HG03460 (cell line): Measurements from ENCODE around the gene TRPM8.

ENCODE experiments used
- ATAC-seq: cut with Tn5 transposase; IDR thresholded peaks from one replicate; pipeline ENCODE4 v1.9.1; 2021; ENCODE audit not compliant: unreplicated experiment

Gene TRPM8

GRCh38 chr2:233999182-233999581, 82.0 kb downstream of the TRPM8 start:
- no peak for ATAC-seq

- no peak for ATAC-seq
These were observed 84.4 kb downstream of the TRPM8 start for GRCh38 chr2:234001380-234002160.

DNA sequence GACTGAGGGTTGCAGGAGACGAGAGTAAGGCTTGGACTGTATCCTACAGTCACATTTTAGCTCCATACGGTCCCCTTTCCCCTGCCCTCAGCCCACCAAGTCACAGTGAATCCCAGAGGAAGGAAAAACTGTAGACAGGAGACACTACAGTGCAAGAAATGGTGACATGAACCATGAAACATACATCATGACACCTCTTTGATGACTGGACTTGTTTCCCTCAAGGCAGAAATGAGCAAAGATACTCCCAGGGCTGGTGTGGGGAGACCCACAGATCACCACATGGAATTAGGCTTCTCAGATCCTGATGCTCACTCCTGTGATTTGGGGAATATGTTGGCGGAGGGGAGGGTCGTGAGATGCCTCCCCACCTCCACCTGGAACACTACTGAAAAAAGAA, 85.1 kb downstream of the TRPM8 start:
- no peak for ATAC-seq

- no peak for ATAC-seq
These were observed 86.9 kb downstream of the TRPM8 start for GRCh38 chr2:234003972-234004617.

DNA sequence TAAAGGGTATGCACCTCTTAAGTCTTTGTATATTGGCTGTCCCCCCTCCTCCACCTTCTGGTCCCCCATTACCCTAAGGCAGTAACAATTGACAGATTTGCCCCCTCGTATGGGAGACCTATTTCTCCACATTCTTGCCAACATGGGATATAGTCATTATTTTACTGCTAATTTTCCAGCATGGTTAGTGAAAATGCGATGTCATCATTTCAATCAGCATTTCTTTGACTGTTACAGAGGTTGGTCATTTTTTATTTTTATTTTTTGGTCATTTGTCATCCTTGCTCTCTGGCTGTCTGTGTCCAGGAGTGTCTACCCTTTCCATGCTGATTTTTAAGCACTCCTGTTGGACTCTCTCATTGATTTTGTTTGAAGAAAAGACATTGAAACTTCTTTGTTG, 88.0 kb downstream of the TRPM8 start:
- ATAC-seq = no peak

DNA sequence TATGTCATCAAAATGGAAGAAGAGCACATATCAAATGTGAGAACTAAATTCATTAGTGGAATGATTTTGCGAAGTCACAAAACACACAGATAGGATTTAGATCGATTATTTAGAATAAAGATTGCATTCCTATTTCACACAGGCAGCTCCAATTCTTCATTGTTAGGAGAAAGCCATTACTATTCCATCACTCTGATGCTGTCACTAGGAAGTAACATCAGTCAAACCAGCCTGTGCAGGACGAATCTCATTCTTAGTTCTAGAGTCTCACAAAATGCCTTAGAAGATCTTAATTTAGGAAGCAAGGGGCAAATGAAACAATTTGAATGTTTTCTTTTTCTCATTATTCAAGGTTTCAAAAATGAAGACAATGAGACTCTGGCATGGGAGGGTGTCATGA, 89.3 kb downstream of the TRPM8 start:
- no peak for ATAC-seq

DNA sequence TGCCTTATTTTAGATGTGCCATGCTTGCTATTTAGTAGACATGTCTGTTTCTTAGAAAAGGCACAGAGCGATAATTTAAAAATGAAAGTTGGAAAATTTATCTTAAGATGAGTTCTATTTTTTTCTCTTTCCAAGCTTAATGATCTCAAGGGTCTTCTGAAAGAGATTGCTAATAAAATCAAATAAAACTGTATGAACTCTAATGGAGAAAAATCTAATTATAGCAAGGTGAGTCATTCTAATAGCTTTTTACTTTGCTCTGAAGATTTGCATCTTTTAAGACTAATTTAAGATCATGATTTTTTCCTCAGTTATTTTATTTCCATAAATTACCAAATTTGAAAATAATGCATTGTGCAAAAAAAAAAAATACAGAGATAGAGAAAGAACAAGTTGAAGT, 97.3 kb downstream of the TRPM8 start:
- no peak for ATAC-seq

- no peak for ATAC-seq
These were observed 98.7 kb downstream of the TRPM8 start for GRCh38 chr2:234015861-234016260.

DNA sequence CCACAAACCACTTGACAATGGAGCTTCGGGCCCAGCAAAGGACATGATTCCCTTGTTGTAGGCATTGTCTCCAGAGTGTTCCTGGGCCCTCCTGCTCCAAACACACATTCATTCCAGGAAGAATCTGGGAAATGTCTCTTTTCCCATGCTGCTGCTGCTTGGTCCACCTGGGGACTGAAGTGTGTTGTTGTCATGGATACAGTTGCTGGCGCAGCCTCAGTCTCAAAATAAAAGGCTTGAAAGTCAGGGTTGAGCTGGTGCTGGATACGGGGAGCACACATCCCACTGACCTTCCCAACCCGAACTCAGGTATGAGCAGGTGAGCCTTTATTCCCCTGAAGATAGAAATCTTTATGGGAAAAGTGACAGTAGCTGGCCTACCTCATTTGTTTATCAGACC, 102.7 kb downstream of the TRPM8 start:
- ATAC-seq = no peak

- no peak for ATAC-seq
These were observed 103.2 kb downstream of the TRPM8 start for GRCh38 chr2:234020332-234020731.

DNA sequence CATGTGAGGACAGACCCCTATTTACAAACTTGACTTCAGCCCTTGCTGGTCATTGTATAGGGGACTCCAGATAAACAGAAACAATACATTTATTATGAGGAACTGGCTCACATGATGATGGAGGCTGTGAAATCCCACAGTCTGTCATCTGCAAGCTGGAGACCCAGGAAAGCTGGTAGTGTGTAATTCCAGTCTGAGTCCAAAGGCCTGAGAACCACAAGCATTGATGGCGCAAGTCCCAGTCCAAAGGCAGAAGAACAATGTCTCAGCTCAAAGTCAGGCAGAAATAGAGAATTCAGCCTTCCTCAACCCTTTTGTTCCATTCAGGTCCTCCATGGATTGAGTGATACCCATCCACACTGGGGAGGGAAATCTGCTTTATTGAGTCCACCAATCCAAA, 105.3 kb downstream of the TRPM8 start:
- ATAC-seq = no peak

DNA sequence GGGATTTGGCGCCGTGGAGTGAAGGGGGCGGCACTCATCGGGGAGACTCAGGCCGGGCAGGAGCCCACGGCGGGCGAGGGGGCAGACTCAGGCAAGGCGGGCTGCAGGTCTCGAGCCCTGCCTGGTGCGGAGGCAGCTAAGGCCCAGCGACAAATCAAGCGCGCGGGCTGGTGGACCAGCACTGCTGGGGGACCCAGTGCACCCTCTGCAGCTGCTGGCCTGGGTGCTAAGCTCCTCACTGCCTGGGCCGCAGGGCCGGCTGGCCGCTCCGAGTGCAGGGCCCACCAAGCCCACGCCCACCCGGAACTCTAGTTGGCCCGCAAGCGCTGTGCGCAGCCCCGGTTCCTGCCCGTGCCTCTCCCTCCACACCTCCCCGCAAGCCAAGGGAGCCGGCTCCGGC, 107.1 kb downstream of the TRPM8 start:
- ATAC-seq = no peak

DNA sequence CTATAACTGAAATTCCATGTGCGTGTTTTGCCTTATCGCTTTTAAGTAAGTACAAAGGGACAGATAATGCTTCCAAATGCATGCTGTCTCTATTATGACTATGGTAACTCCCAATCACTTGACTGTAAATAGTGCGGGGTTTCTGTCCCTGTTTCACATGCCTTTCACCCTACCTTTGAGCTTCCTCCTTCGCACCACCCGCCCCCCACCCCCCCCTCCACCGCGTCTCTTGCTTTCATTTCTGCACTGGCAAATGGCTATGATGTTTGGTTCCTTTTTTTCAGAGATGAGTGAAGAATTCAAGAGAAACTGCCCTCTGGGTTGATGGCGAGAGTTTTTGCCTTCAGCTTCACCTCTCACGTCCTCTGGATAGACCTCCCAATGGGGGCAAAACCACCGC, 108.3 kb downstream of the TRPM8 start:
- ATAC-seq = no peak

- no peak for ATAC-seq
These were observed 108.8 kb downstream of the TRPM8 start for GRCh38 chr2:234025891-234026401.

DNA sequence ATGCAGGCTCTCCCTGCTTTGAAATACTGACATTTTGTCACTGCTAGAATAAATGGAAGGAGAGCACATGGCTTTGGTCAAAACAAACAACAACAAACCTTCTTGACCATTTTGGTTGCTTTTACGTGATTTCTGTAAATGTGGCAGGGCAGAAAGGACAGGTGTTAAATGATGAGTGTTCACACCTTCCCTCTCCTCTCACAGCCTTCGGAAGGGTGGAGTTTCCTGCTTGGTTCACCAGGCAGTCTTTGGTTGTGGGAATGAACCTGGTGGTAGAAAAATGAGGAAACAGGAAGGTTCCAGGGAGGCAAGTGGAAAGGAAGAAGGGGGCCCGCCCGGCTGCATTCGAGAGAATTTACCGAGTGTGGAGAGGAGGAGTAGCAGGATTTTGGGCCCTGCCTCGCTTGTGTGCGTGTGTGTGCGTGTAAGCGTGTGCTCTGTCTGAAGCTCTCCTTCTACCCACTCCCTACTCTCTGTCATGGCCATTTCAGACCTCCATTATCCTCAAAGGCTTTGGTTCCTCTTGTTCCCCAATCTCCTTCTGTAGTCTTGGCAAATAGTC, 109.6 kb downstream of the TRPM8 start:
- no peak for ATAC-seq

GRCh38 chr2:234027641-234028040, 110.5 kb downstream of the TRPM8 start:
- no peak for ATAC-seq

DNA sequence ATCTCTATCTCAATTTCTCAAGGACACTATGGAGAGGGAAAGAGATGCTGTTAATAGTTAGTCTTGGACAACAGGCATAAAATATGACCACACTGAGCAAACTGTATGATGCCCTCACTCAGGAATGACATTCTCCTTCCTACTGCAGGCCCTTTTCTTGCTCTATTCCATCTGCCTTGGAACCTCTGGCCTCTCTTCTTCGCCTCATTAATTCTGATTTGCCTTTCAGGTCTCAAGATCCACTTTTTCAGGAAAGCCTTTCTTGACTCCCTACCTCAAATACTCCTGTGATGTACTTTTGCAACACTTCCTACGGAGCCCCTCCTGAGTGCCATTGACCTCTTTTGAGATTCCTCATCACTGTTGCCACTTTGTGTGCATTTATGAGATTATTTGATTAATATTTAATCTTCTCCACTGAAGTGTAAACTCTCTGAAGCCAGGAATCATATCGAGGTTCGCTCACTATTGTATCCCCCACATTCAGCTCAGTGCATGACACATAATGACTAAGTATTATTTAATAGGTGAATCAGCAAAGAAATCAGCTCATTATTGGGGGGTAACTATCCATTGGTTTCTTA, 112.1 kb downstream of the TRPM8 start:
- no peak for ATAC-seq

DNA sequence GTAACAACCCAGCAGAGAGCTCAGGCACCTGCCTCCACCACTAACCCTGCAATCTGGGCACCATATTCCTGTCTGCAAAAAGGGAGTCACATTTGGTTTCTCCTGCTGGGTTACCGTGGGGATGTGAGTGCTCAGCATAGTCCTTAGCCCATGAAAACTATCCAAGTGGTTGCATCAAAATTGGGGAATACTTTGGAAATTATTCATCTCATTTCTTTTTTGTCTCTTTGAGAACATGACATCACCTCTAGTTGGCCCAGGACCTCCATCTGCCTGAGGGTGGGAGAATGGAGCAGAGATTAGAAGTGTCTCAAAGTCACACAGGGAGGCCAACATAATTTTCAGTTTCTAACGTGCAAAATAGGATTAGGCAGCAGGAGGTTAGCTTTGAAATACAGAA, 114.0 kb downstream of the TRPM8 start:
- ATAC-seq = no peak

DNA sequence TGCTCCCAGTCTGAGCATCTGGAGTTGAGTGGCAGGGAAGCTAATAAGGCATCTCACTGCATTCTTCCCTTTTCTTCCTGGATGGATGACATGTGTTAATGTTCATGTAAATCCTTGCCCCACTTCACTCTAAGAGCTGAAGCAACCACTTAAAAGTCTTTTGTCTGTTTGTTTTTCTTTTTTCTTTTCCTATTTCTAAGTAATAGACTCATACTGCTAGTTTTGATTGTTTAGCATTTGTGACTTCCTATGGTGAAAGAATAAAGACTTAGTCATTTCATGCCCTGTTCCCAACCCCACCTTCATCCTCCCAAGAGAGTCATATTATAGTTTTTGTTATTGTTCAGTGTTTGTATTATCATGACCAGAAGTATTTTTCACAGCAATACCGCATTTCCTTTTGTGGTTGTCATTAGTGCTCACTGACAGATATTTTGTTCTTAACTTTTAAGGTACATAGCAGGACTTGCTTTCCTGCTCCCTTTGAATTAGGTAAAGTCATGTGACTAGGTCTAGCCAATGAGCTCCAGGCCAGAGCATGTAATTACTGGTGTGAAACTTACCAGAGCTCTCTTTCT, 115.2 kb downstream of the TRPM8 start:
- no peak for ATAC-seq

DNA sequence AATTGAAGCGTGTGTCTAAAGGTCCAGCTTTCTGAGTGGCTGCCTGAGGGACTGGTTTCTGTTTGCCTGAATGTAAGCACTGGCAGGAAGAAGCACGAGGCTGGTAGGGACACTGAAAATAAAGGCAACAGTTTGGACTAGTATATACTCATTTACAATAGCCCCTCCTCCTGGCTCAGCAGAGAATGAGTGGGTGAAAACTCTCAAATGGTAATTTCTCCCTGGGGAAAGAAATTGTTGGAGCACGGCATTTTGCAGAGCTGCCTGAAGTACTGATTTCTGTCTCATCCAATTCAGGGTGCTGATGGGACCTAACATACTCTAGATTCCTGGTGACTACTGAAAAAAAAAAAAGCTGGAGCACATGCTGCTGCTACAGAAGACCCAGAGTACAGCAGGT, 116.0 kb downstream of the TRPM8 start:
- no peak for ATAC-seq

DNA sequence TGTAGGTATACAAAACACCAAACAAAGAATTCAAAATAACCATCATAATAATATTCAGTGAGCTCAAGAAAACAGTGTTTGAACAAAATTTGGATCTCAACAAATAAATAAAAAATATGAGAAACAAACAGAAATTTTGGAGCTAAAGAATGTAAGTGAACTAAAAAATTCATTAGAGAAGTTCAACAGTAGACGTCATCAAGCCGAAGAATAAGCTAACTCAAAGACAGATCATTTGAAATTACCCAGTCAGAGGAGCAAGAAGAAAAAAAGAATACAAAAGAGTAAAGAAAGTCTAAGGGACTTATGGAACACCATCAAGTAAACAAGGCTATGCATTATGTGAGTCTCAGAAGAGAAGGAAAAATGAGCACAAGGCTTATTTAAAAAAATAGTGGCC, 116.7 kb downstream of the TRPM8 start:
- no peak for ATAC-seq
